ENCODE measurements around the gene COX4I1. TPM values are rescaled to one million over a fixed set of nuclear protein-coding genes. Genes with fewer than 3 reads are reported as not detected.

Gene COX4I1
- total and polyA plus RNA-seq, 2 donors (not counting 1 experiment from before 2014, with no cell fraction given), result 759 to 813 TPM

- Mint-ChIP-seq H3K4me3 (no peak overlapping the region), H3K27me3 (no peaks in the 10 kb centered on the region), H3K9me3 (ENCODE audit: insufficient read depth) (no peaks in the 10 kb centered on the region), H3K4me1 (no peaks in the 10 kb centered on the region), H3K27ac (no peak overlapping the region)
- no peak for ATAC-seq (ENCODE audit: low read depth)
- WGBS (ENCODE audit: insufficient coverage), result 98% methylated on average over 7 of the region's 8 CpGs
- Histone ChIP-seq H3K4me1 (ENCODE audit: control insufficient read depth in 2 of 2, insufficient read depth in 2 of 2, low read length in 2 of 2) (no peaks in the 10 kb centered on the region), H3K9ac (ENCODE audit: low read length) (no peak overlapping the region), H2AFZ (ENCODE audit: insufficient read depth, low read depth, low read length, poor library complexity, severe bottlenecking) (no peak overlapping the region), H3K36me3 (replicated peaks in 1 of 2; ENCODE audit: control extremely low read depth in 1 of 2, control insufficient read depth in 1 of 2, extremely low read depth in 1 of 2, insufficient read depth in 2 of 2, low read length in 1 of 2) (peaks cover 0 to 28% of the 10 kb centered on the region in 2 experiments), H3K27ac (ENCODE audit: low read length in 2 of 2) (no peak overlapping the region), H3K4me3 (ENCODE audit: control extremely low read depth in 1 of 5, extremely low read depth in 1 of 5, insufficient read depth in 1 of 5, low read depth in 2 of 5, low read length in 4 of 5) (no peak overlapping the region), H3K4me2 (replicated peaks; ENCODE audit: low read depth, low read length, poor library complexity, severe bottlenecking) (no peak overlapping the region), H3K27me3 (replicated peaks in 1 of 4; ENCODE audit: control extremely low read depth in 1 of 4, control insufficient read depth in 3 of 4, insufficient read depth in 4 of 4, low read length in 3 of 4) (no peaks in the 10 kb centered on the region), H4K20me1 (ENCODE audit: control insufficient read depth, insufficient read depth, low read length, poor library complexity, severe bottlenecking) (no peaks in the 10 kb centered on the region), H3K79me2 (ENCODE audit: control insufficient read depth, insufficient read depth, low read length) (no peaks in the 10 kb centered on the region), H3K9me3 (ENCODE audit: control extremely low read depth in 1 of 3, control insufficient read depth in 2 of 3, insufficient read depth in 1 of 3, low read length in 2 of 3) (no peaks in the 10 kb centered on the region)
- POLR2A ChIA-PET, result no interaction called here
- intact Hi-C loops (cut with micrococcal nuclease), result no loop called here
- no peak for DNase-seq
- TF ChIP-seq CTCF (IDR thresholded peaks at IDR 0.05), result no peak
- TF ChIP-seq EZH2 (IDR thresholded peaks at IDR 0.05; ENCODE audit: borderline replicate concordance, insufficient read depth, low read depth, low read length, poor library complexity, severe bottlenecking), result no peak
- CTCF ChIA-PET, result no interaction called here
Observed at GRCh38 chr16:85774811-85775210, 24.7 kb upstream of the COX4I1 start.

- Histone ChIP-seq H3K9ac (ENCODE audit: low read length) (no peak overlapping the region), H3K27me3 (replicated peaks in 1 of 4; ENCODE audit: control extremely low read depth in 1 of 4, control insufficient read depth in 3 of 4, insufficient read depth in 4 of 4, low read length in 3 of 4) (no peaks in the 10 kb centered on the region), H3K27ac (ENCODE audit: low read length in 2 of 2) (no peak overlapping the region), H3K36me3 (replicated peaks in 1 of 2; ENCODE audit: control extremely low read depth in 1 of 2, control insufficient read depth in 1 of 2, extremely low read depth in 1 of 2, insufficient read depth in 2 of 2, low read length in 1 of 2) (peaks cover 0 to 56% of the 10 kb centered on the region in 2 experiments), H3K4me2 (replicated peaks; ENCODE audit: low read depth, low read length, poor library complexity, severe bottlenecking) (no peak overlapping the region), H2AFZ (ENCODE audit: insufficient read depth, low read depth, low read length, poor library complexity, severe bottlenecking) (no peak overlapping the region), H3K4me1 (ENCODE audit: control insufficient read depth in 2 of 2, insufficient read depth in 2 of 2, low read length in 2 of 2) (no peaks in the 10 kb centered on the region), H3K4me3 (ENCODE audit: control extremely low read depth in 1 of 5, extremely low read depth in 1 of 5, insufficient read depth in 1 of 5, low read depth in 2 of 5, low read length in 4 of 5) (no peak overlapping the region), H3K79me2 (ENCODE audit: control insufficient read depth, insufficient read depth, low read length) (no peaks in the 10 kb centered on the region), H4K20me1 (ENCODE audit: control insufficient read depth, insufficient read depth, low read length, poor library complexity, severe bottlenecking) (peaks cover 16% of the 10 kb centered on the region), H3K9me3 (ENCODE audit: control extremely low read depth in 1 of 3, control insufficient read depth in 2 of 3, insufficient read depth in 1 of 3, low read length in 2 of 3) (no peaks in the 10 kb centered on the region)
- H3K4me3 Mint-ChIP-seq, result no peak overlapping the region
- DNase-seq (no peak), ATAC-seq (ENCODE audit: low read depth) (no peak)
- H3K27me3 Mint-ChIP-seq, result no peaks in the 10 kb centered on the region
- no peak for TF ChIP-seq EZH2 (IDR thresholded peaks at IDR 0.05; ENCODE audit: borderline replicate concordance, insufficient read depth, low read depth, low read length, poor library complexity, severe bottlenecking)
- no peak for TF ChIP-seq CTCF (IDR thresholded peaks at IDR 0.05)
- H3K4me1 Mint-ChIP-seq, result no peaks in the 10 kb centered on the region
- CTCF ChIA-PET, result interaction anchor here (1.3 kb wide), 1 partner anchor 20 kb away, joined by 7 read pairs; no protein-coding TSS in a partner anchor
- H3K9me3 Mint-ChIP-seq (ENCODE audit: insufficient read depth), result no peaks in the 10 kb centered on the region
- WGBS (ENCODE audit: insufficient coverage), result 77% methylated on average over 3 of the region's 4 CpGs
- intact Hi-C loops (cut with micrococcal nuclease), result no loop called here
- H3K27ac Mint-ChIP-seq, result no peak overlapping the region
- POLR2A ChIA-PET, result no interaction called here
Observed at GRCh38 chr16:85777583-85778310, 21.7 kb upstream of the COX4I1 start.

All from B cell (primary cell).